CD4-positive, alpha-beta T cell treated with Interleukin-21 for 1 hour (primary cell): ENCODE data around the gene ERBB4.
"Not testable (repeated sequence)": the region's sequence is repeated elsewhere in the genome, so short reads cannot be mapped to it uniquely, and the experiment has no call there.

ENCODE experiments used
- DNase-seq: peaks from one replicate; pipeline ENCODE4 v3.0.0-alpha.2; 2020

ERBB4 gene

GRCh38 chr2:211789982-211790381, 748.6 kb downstream of the ERBB4 start:
- no peak for DNase-seq

GRCh38 chr2:211766689-211767088, 771.9 kb downstream of the ERBB4 start:
- DNase-seq, result no peak

GRCh38 chr2:211762479-211762878, 776.1 kb downstream of the ERBB4 start:
- no peak for DNase-seq

- DNase-seq, result no peak
These were observed 778.5 kb downstream of the ERBB4 start for GRCh38 chr2:211760103-211760502.

- no peak for DNase-seq
These were observed 782.3 kb downstream of the ERBB4 start for GRCh38 chr2:211756266-211756665.

- no peak for DNase-seq
These were observed 783.4 kb downstream of the ERBB4 start for GRCh38 chr2:211755187-211755586.

GRCh38 chr2:211751848-211752247, 786.8 kb downstream of the ERBB4 start:
- DNase-seq, result no peak

- no peak for DNase-seq
These were observed 790.3 kb downstream of the ERBB4 start for GRCh38 chr2:211748339-211748738.

GRCh38 chr2:211745295-211746097, 793.1 kb downstream of the ERBB4 start:
- peak; percentile 2 for DNase-seq

- no peak for DNase-seq
These were observed 794.2 kb downstream of the ERBB4 start for GRCh38 chr2:211744379-211744778.

GRCh38 chr2:211741966-211742365, 796.6 kb downstream of the ERBB4 start:
- no peak for DNase-seq

- DNase-seq, result no peak
These were observed 801.3 kb downstream of the ERBB4 start for GRCh38 chr2:211737282-211737681.

- no peak for DNase-seq
These were observed 808.4 kb downstream of the ERBB4 start for GRCh38 chr2:211730215-211730614.

GRCh38 chr2:211729433-211729832, 809.2 kb downstream of the ERBB4 start:
- no peak for DNase-seq

- DNase-seq, result no peak
These were observed 813.7 kb downstream of the ERBB4 start for GRCh38 chr2:211724933-211725332.

- DNase-seq, result no peak
These were observed 815.2 kb downstream of the ERBB4 start for GRCh38 chr2:211723398-211723797.

GRCh38 chr2:211722928-211723327, 815.7 kb downstream of the ERBB4 start:
- DNase-seq, result no peak

GRCh38 chr2:211721874-211722273, 816.7 kb downstream of the ERBB4 start:
- not testable (repeated sequence) for DNase-seq

- DNase-seq, result no peak
These were observed 829.2 kb downstream of the ERBB4 start for GRCh38 chr2:211709389-211709788.

GRCh38 chr2:211692689-211693088, 845.9 kb downstream of the ERBB4 start:
- DNase-seq, result no peak

GRCh38 chr2:211690736-211691135, 847.9 kb downstream of the ERBB4 start:
- no peak for DNase-seq

GRCh38 chr2:211688196-211688595, 850.4 kb downstream of the ERBB4 start:
- no peak for DNase-seq

- no peak for DNase-seq
These were observed 863.9 kb downstream of the ERBB4 start for GRCh38 chr2:211674715-211675114.

GRCh38 chr2:211673133-211673905, 865.3 kb downstream of the ERBB4 start:
- DNase-seq, result no peak
